Nephron (organoid): ENCODE measurements around the gene ASNSD1.

Experiments
- H3K27ac Mint-ChIP-seq, 3 experiments: 2 replicates each; pipeline ENCODE4 v1.8.0; 2020; ENCODE audit warnings: mixed read lengths in 3 of 3, mild to moderate bottlenecking in 2 of 3, moderate library complexity in 1 of 3
- H3K27me3 Mint-ChIP-seq: 2 replicates; pipeline ENCODE4 v1.8.0; 2021; ENCODE audit warnings: low read depth, mild to moderate bottlenecking, moderate library complexity, mixed read lengths
- H3K36me3 Mint-ChIP-seq: 2 replicates; pipeline ENCODE4 v1.8.0; 2020; ENCODE audit warnings: low read depth, mixed read lengths
- H3K4me1 Mint-ChIP-seq: 2 replicates; pipeline ENCODE4 v1.8.0; 2020; ENCODE audit warnings: mixed read lengths
- H3K4me3 Mint-ChIP-seq, 3 experiments: 2 replicates each; pipeline ENCODE4 v1.8.0; 2020; ENCODE audit warnings: mild to moderate bottlenecking in 3 of 3, mixed read lengths in 3 of 3, moderate library complexity in 2 of 3
- H3K9me3 Mint-ChIP-seq: 2 replicates; pipeline ENCODE4 v1.8.0; 2020; ENCODE audit warnings: mixed read lengths
- CTCF ChIP-seq, 3 experiments: fragments of 200-600 bp; sonication (generic); IDR thresholded peaks; one replicate each; pipeline ENCODE4 v1.5.0; 2021; ENCODE audit warnings: antibody characterized with exemption in 3 of 3; ENCODE audit not compliant: unreplicated experiment in 3 of 3

Gene ASNSD1

GRCh38 chr2:189628817-189629530, 32.3 kb upstream of the ASNSD1 start:
- Mint-ChIP-seq H3K36me3 (no peaks in the 10 kb centered on the region), H3K4me1 (peaks cover 25% of the 10 kb centered on the region), H3K9me3 (no peaks in the 10 kb centered on the region), H3K27me3 (no peaks in the 10 kb centered on the region), H3K4me3 (no peak overlapping the region), H3K27ac (peak overlapping the region; percentile 92 to 97 (median 96))
- no peak for TF ChIP-seq CTCF (IDR thresholded peaks at IDR 0.05; ENCODE audit: unreplicated experiment in 3 of 3)

- H3K4me1 Mint-ChIP-seq = peaks cover 18% of the 10 kb centered on the region
- TF ChIP-seq CTCF (IDR thresholded peaks at IDR 0.05; ENCODE audit: unreplicated experiment in 3 of 3) = no peak
- peak overlapping the region; percentile 92 to 97 (median 96) for H3K27ac Mint-ChIP-seq
- H3K4me3 Mint-ChIP-seq = peak overlapping the region in 2 of 3 experiments; percentile 2 to 10
- no peaks in the 10 kb centered on the region for H3K9me3 Mint-ChIP-seq
- no peaks in the 10 kb centered on the region for H3K36me3 Mint-ChIP-seq
- no peaks in the 10 kb centered on the region for H3K27me3 Mint-ChIP-seq
Observed at GRCh38 chr2:189629531-189630453, 31.5 kb upstream of the ASNSD1 start.

- no peaks in the 10 kb centered on the region for H3K9me3 Mint-ChIP-seq
Observed at GRCh38 chr2:189631849-189632248, 29.4 kb upstream of the ASNSD1 start.

GRCh38 chr2:189633392-189633811, 27.9 kb upstream of the ASNSD1 start:
- Mint-ChIP-seq H3K4me1 (peaks cover 18% of the 10 kb centered on the region), H3K27me3 (no peaks in the 10 kb centered on the region), H3K9me3 (no peaks in the 10 kb centered on the region), H3K4me3 (no peak overlapping the region), H3K27ac (peak overlapping the region in 1 of 3 experiments; percentile 10), H3K36me3 (no peaks in the 10 kb centered on the region)
- TF ChIP-seq CTCF (IDR thresholded peaks at IDR 0.05; ENCODE audit: unreplicated experiment in 3 of 3) = no peak

More at GRCh38 chr2:189631849-189632248, 29.4 kb upstream of the ASNSD1 start:
- H3K27me3 Mint-ChIP-seq = no peaks in the 10 kb centered on the region
- no peak overlapping the region for H3K4me3 Mint-ChIP-seq
- no peak for TF ChIP-seq CTCF (IDR thresholded peaks at IDR 0.05; ENCODE audit: unreplicated experiment in 3 of 3)
- peaks cover 18% of the 10 kb centered on the region for H3K4me1 Mint-ChIP-seq
- H3K36me3 Mint-ChIP-seq = no peaks in the 10 kb centered on the region
- peak overlapping the region in 1 of 3 experiments; percentile 21 for H3K27ac Mint-ChIP-seq

GRCh38 chr2:189635353-189635752, 25.9 kb upstream of the ASNSD1 start:
- Mint-ChIP-seq H3K36me3 (no peaks in the 10 kb centered on the region), H3K27me3 (no peaks in the 10 kb centered on the region), H3K4me1 (peaks cover 6% of the 10 kb centered on the region), H3K4me3 (no peak overlapping the region), H3K27ac (no peak overlapping the region), H3K9me3 (no peaks in the 10 kb centered on the region)
- no peak for TF ChIP-seq CTCF (IDR thresholded peaks at IDR 0.05; ENCODE audit: unreplicated experiment in 3 of 3)
